ENCODE results near the gene MED26. TPM values are rescaled to one million over a fixed set of nuclear protein-coding genes. Genes with fewer than 3 reads are reported as not detected.
A peak's percentile ranks its signal among the peaks of the same experiment; 100 is the strongest.

MED26 gene
- total and polyA plus RNA-seq, 4 donors = 0.75 to 8.4 (median 5.3) TPM

GRCh38 chr19:16540948-16541347, 87.1 kb downstream of the MED26 start:
- peaks cover 0 to 2% of the 10 kb centered on the region in 2 donors for H3K36me3 ChIP-seq (ENCODE audit: control insufficient read depth in 1 of 2, insufficient read depth in 2 of 2, low read length in 1 of 2)
- H3K27me3 ChIP-seq (ENCODE audit: control insufficient read depth in 1 of 2, insufficient read depth in 2 of 2, low read length in 1 of 2) = no peaks in the 10 kb centered on the region
- ATAC-seq (ENCODE audit: low FRiP score) (no peak), DNase-seq (no peak)
- peaks cover 0 to 6% of the 10 kb centered on the region in 2 donors for H3K4me1 ChIP-seq (ENCODE audit: control insufficient read depth in 1 of 2, insufficient read depth in 2 of 2, low read length in 2 of 2)
- H3K9me3 ChIP-seq (ENCODE audit: control insufficient read depth, low read length) = no peaks in the 10 kb centered on the region
- H3K27ac ChIP-seq (ENCODE audit: low read depth in 1 of 2, low read length in 2 of 2) = no peak overlapping the region
- 85 to 86% methylated on average over 12 of the region's 12 CpGs for WGBS, 2 donors
- intact Hi-C loops (cut with DNase I) = no loop called here
- H3K4me3 ChIP-seq (ENCODE audit: low read length in 2 of 2) = peak overlapping the region in 1 of 2 donors; percentile 80

- DNase-seq (no peak), ATAC-seq (ENCODE audit: low FRiP score) (no peak)
- H3K4me1 ChIP-seq (ENCODE audit: control insufficient read depth in 1 of 2, insufficient read depth in 2 of 2, low read length in 2 of 2) = peaks cover 0 to 6% of the 10 kb centered on the region in 2 donors
- H3K4me3 ChIP-seq (ENCODE audit: low read length in 2 of 2) = no peak overlapping the region
- no peak overlapping the region for H3K27ac ChIP-seq (ENCODE audit: low read depth in 1 of 2, low read length in 2 of 2)
- peaks cover 0 to 7% of the 10 kb centered on the region in 2 donors for H3K36me3 ChIP-seq (ENCODE audit: control insufficient read depth in 1 of 2, insufficient read depth in 2 of 2, low read length in 1 of 2)
- H3K27me3 ChIP-seq (ENCODE audit: control insufficient read depth in 1 of 2, insufficient read depth in 2 of 2, low read length in 1 of 2) = no peaks in the 10 kb centered on the region
- intact Hi-C loops (cut with DNase I) = no loop called here
- WGBS, 2 donors = 87 to 91% methylated on average over 13 of the region's 13 CpGs
- H3K9me3 ChIP-seq (ENCODE audit: control insufficient read depth, low read length) = no peaks in the 10 kb centered on the region
Observed at GRCh38 chr19:16537111-16537510, 90.9 kb downstream of the MED26 start.

- Histone ChIP-seq H3K36me3 (ENCODE audit: control insufficient read depth in 1 of 2, insufficient read depth in 2 of 2, low read length in 1 of 2) (peaks cover 0 to 14% of the 10 kb centered on the region in 2 donors), H3K4me1 (ENCODE audit: control insufficient read depth in 1 of 2, insufficient read depth in 2 of 2, low read length in 2 of 2) (peaks cover 0 to 2% of the 10 kb centered on the region in 2 donors), H3K27me3 (ENCODE audit: control insufficient read depth in 1 of 2, insufficient read depth in 2 of 2, low read length in 1 of 2) (no peaks in the 10 kb centered on the region), H3K9me3 (ENCODE audit: control insufficient read depth, low read length) (no peaks in the 10 kb centered on the region), H3K4me3 (ENCODE audit: low read length in 2 of 2) (no peak overlapping the region), H3K27ac (ENCODE audit: low read depth in 1 of 2, low read length in 2 of 2) (no peak overlapping the region)
- ATAC-seq (ENCODE audit: low FRiP score) = no peak
- intact Hi-C loops (cut with DNase I) = no loop called here
- WGBS, 2 donors = 90 to 91% methylated on average over 9 of the region's 9 CpGs
- no peak for DNase-seq
Observed at GRCh38 chr19:16536130-16536529, 91.9 kb downstream of the MED26 start.

- Histone ChIP-seq H3K9me3 (ENCODE audit: control insufficient read depth, low read length) (no peaks in the 10 kb centered on the region), H3K36me3 (ENCODE audit: control insufficient read depth in 1 of 2, insufficient read depth in 2 of 2, low read length in 1 of 2) (peaks cover 0 to 18% of the 10 kb centered on the region in 2 donors), H3K4me1 (ENCODE audit: control insufficient read depth in 1 of 2, insufficient read depth in 2 of 2, low read length in 2 of 2) (no peaks in the 10 kb centered on the region), H3K27me3 (ENCODE audit: control insufficient read depth in 1 of 2, insufficient read depth in 2 of 2, low read length in 1 of 2) (no peaks in the 10 kb centered on the region), H3K4me3 (ENCODE audit: low read length in 2 of 2) (no peak overlapping the region), H3K27ac (ENCODE audit: low read depth in 1 of 2, low read length in 2 of 2) (no peak overlapping the region)
- intact Hi-C loops (cut with DNase I) = no loop called here
- DNase-seq (no peak), ATAC-seq (ENCODE audit: low FRiP score) (no peak)
- 92 to 95% methylated on average over 17 to 18 of the region's 18 CpGs for WGBS, 2 donors
Observed at GRCh38 chr19:16535381-16535780, 92.6 kb downstream of the MED26 start.

- Histone ChIP-seq H3K36me3 (ENCODE audit: control insufficient read depth in 1 of 2, insufficient read depth in 2 of 2, low read length in 1 of 2) (peaks cover 4 to 19% of the 10 kb centered on the region in 2 donors), H3K27me3 (ENCODE audit: control insufficient read depth in 1 of 2, insufficient read depth in 2 of 2, low read length in 1 of 2) (no peaks in the 10 kb centered on the region), H3K27ac (ENCODE audit: low read depth in 1 of 2, low read length in 2 of 2) (no peak overlapping the region), H3K9me3 (ENCODE audit: control insufficient read depth, low read length) (no peaks in the 10 kb centered on the region), H3K4me3 (ENCODE audit: low read length in 2 of 2) (no peak overlapping the region), H3K4me1 (ENCODE audit: control insufficient read depth in 1 of 2, insufficient read depth in 2 of 2, low read length in 2 of 2) (no peaks in the 10 kb centered on the region)
- DNase-seq (no peak), ATAC-seq (ENCODE audit: low FRiP score) (no peak)
- 91 to 92% methylated on average over 46 to 47 of the region's 47 CpGs for WGBS, 2 donors
- intact Hi-C loops (cut with DNase I) = no loop called here
Observed at GRCh38 chr19:16532440-16533234, 95.4 kb downstream of the MED26 start.

- DNase-seq = no peak
- no peak overlapping the region for H3K4me3 ChIP-seq (ENCODE audit: low read length in 2 of 2)
- 95 to 96% methylated on average over 12 of the region's 12 CpGs for WGBS, 2 donors
- no peak for ATAC-seq (ENCODE audit: low FRiP score)
- H3K36me3 ChIP-seq (ENCODE audit: control insufficient read depth in 1 of 2, insufficient read depth in 2 of 2, low read length in 1 of 2) = peaks cover 4 to 18% of the 10 kb centered on the region in 2 donors
- no peaks in the 10 kb centered on the region for H3K9me3 ChIP-seq (ENCODE audit: control insufficient read depth, low read length)
- intact Hi-C loops (cut with DNase I) = no loop called here
- no peak overlapping the region for H3K27ac ChIP-seq (ENCODE audit: low read depth in 1 of 2, low read length in 2 of 2)
- H3K27me3 ChIP-seq (ENCODE audit: control insufficient read depth in 1 of 2, insufficient read depth in 2 of 2, low read length in 1 of 2) = no peaks in the 10 kb centered on the region
- H3K4me1 ChIP-seq (ENCODE audit: control insufficient read depth in 1 of 2, insufficient read depth in 2 of 2, low read length in 2 of 2) = no peaks in the 10 kb centered on the region
Observed at GRCh38 chr19:16531380-16531669, 96.7 kb downstream of the MED26 start.

- no peak overlapping the region for H3K4me3 ChIP-seq (ENCODE audit: low read length in 2 of 2)
- no peaks in the 10 kb centered on the region for H3K9me3 ChIP-seq (ENCODE audit: control insufficient read depth, low read length)
- DNase-seq (no peak), ATAC-seq (ENCODE audit: low FRiP score) (no peak)
- H3K27me3 ChIP-seq (ENCODE audit: control insufficient read depth in 1 of 2, insufficient read depth in 2 of 2, low read length in 1 of 2) = no peaks in the 10 kb centered on the region
- H3K27ac ChIP-seq (ENCODE audit: low read depth in 1 of 2, low read length in 2 of 2) = no peak overlapping the region
- intact Hi-C loops (cut with DNase I) = no loop called here
- no peaks in the 10 kb centered on the region for H3K4me1 ChIP-seq (ENCODE audit: control insufficient read depth in 1 of 2, insufficient read depth in 2 of 2, low read length in 2 of 2)
- 91 to 95% methylated on average over 40 to 43 of the region's 43 CpGs for WGBS, 2 donors
- H3K36me3 ChIP-seq (ENCODE audit: control insufficient read depth in 1 of 2, insufficient read depth in 2 of 2, low read length in 1 of 2) = peaks cover 4 to 18% of the 10 kb centered on the region in 2 donors
Observed at GRCh38 chr19:16530540-16531379, 97.2 kb downstream of the MED26 start.

- Histone ChIP-seq H3K27ac (ENCODE audit: low read depth in 1 of 2, low read length in 2 of 2) (no peak overlapping the region), H3K36me3 (ENCODE audit: control insufficient read depth in 1 of 2, insufficient read depth in 2 of 2, low read length in 1 of 2) (peaks cover 4 to 17% of the 10 kb centered on the region in 2 donors), H3K4me3 (ENCODE audit: low read length in 2 of 2) (no peak overlapping the region), H3K27me3 (ENCODE audit: control insufficient read depth in 1 of 2, insufficient read depth in 2 of 2, low read length in 1 of 2) (no peaks in the 10 kb centered on the region), H3K9me3 (ENCODE audit: control insufficient read depth, low read length) (no peaks in the 10 kb centered on the region), H3K4me1 (ENCODE audit: control insufficient read depth in 1 of 2, insufficient read depth in 2 of 2, low read length in 2 of 2) (no peaks in the 10 kb centered on the region)
- DNase-seq = no peak
- intact Hi-C loops (cut with DNase I) = no loop called here
- no peak for ATAC-seq (ENCODE audit: low FRiP score)
- WGBS, 2 donors = 90 to 91% methylated on average over 25 of the region's 25 CpGs
Observed at GRCh38 chr19:16529466-16530144, 98.4 kb downstream of the MED26 start.
